Measurements from ENCODE around the gene LEMD1.

GRCh38 chr1:205442051-205442725 is 20.3 kb upstream of the LEMD1 start:
- TF ChIP-seq CTCF (IDR thresholded peaks at IDR 0.05; ENCODE audit: low read length) (no peak), EZH2 (IDR thresholded peaks at IDR 0.05; ENCODE audit: borderline replicate concordance, low read length) (no peak)
